CD4-positive, CD25-positive, alpha-beta regulatory T cell (primary cell): Measurements from ENCODE around the gene MYO3B. TPM values are rescaled to one million over a fixed set of nuclear protein-coding genes. Genes with fewer than 3 reads are reported as not detected.

Experiments
- ATAC-seq, 2 donors: fragments of 150-1000 bp; cut with Tn5 transposase; one replicate each; pipeline ENCODE4 v1.10.0; 2021; ENCODE audit warnings: low read depth in 2 of 2, moderate number of reproducible peaks in 2 of 2, moderate library complexity in 1 of 2
- DNase-seq, 3 donors: peaks; one replicate each; pipeline versions ENCODE4 v3.0.0 to v3.0.0-alpha.2; 2012 to 2022; ENCODE audit warnings: mixed read lengths in 1 of 3
- H3K27ac ChIP-seq: one replicate; pipeline ENCODE4 v1.7.0; 2013; ENCODE audit warnings: mild to moderate bottlenecking, low read length; ENCODE audit not compliant: insufficient read depth, poor library complexity, severe bottlenecking
- H3K27me3 ChIP-seq: one replicate; pipeline ENCODE4 v1.7.0; 2013; ENCODE audit warnings: low read length; ENCODE audit not compliant: control insufficient read depth, insufficient read depth
- H3K36me3 ChIP-seq: one replicate; pipeline ENCODE4 v1.7.0; 2013; ENCODE audit warnings: mild to moderate bottlenecking, low read length, moderate library complexity; ENCODE audit not compliant: control insufficient read depth, insufficient read depth
- H3K4me1 ChIP-seq: 2 replicates; pipeline ENCODE4 v1.7.0; 2013; ENCODE audit warnings: mild to moderate bottlenecking, low read length; ENCODE audit not compliant: insufficient read depth, control insufficient read depth, poor library complexity, severe bottlenecking
- H3K4me3 ChIP-seq: one replicate; pipeline ENCODE4 v1.7.0; 2013; ENCODE audit warnings: low read depth, mild to moderate bottlenecking, low read length, moderate library complexity
- H3K9me3 ChIP-seq, 2 experiments: 1 replicate in 1 of 2; 2 replicates in 1 of 2; pipeline ENCODE4 v1.7.0; 2013; ENCODE audit warnings: low read length in 2 of 2, mild to moderate bottlenecking in 1 of 2, moderate library complexity in 1 of 2; ENCODE audit not compliant: control insufficient read depth in 2 of 2
- H3K27ac Mint-ChIP-seq, 3 donors: one replicate each; pipeline ENCODE4 v1.8.0; 2020 to 2022; ENCODE audit warnings: mild to moderate bottlenecking in 3 of 3, mixed read lengths in 3 of 3, moderate library complexity in 2 of 3
- H3K27me3 Mint-ChIP-seq: one replicate; pipeline ENCODE4 v1.8.0; 2022; ENCODE audit warnings: mild to moderate bottlenecking, mixed read lengths
- H3K36me3 Mint-ChIP-seq: one replicate; pipeline ENCODE4 v1.8.0; 2020; ENCODE audit warnings: mixed read lengths
- H3K4me1 Mint-ChIP-seq, 4 donors: one replicate each; pipeline ENCODE4 v1.8.0; 2020 to 2022; ENCODE audit warnings: mixed read lengths in 4 of 4, mild to moderate bottlenecking in 1 of 4
- H3K4me3 Mint-ChIP-seq, 4 donors: one replicate each; pipeline ENCODE4 v1.8.0; 2020 to 2022; ENCODE audit warnings: mild to moderate bottlenecking in 4 of 4, mixed read lengths in 4 of 4, moderate library complexity in 3 of 4
- H3K9me3 Mint-ChIP-seq, 7 donors: one replicate each; pipeline ENCODE4 v1.8.0; 2020 to 2022; ENCODE audit warnings: mixed read lengths in 7 of 7, mild to moderate bottlenecking in 3 of 7, moderate library complexity in 2 of 7
- polyA plus RNA-seq, 4 donors: library from polyadenylated mRNA; unstranded; fragments of 300-500 nt; fragmentation: Illumina TruSeq; gene quantifications; one replicate each; pipeline ENCODE4 v1.2.3, GENCODE V29; 2021
- total RNA-seq: library from RNA; stranded (reverse); gene quantifications from one replicate; pipeline ENCODE4 v1.2.3, GENCODE V29; 2022

MYO3B gene
- total and polyA plus RNA-seq, 5 donors from 2014 or later: not detected

- ATAC-seq: no peak
- H3K27me3 ChIP-seq: peaks cover 21% of the 10 kb centered on the region
- peaks cover 26% of the 10 kb centered on the region for H3K27me3 Mint-ChIP-seq
- peaks cover 0 to 4% (median under 1%) of the 10 kb centered on the region in 4 donors for H3K4me1 Mint-ChIP-seq
- H3K4me1 ChIP-seq: no peaks in the 10 kb centered on the region
- H3K36me3 Mint-ChIP-seq: no peaks in the 10 kb centered on the region
- DNase-seq: no peak
- no peaks in the 10 kb centered on the region for H3K9me3 ChIP-seq
- no peak overlapping the region for H3K4me3 Mint-ChIP-seq
- no peaks in the 10 kb centered on the region for H3K36me3 ChIP-seq
- H3K27ac Mint-ChIP-seq: no peak overlapping the region
- H3K4me3 ChIP-seq: no peak overlapping the region
- peaks cover 0 to 4% (median 0%) of the 10 kb centered on the region in 7 donors for H3K9me3 Mint-ChIP-seq
- H3K27ac ChIP-seq: no peak overlapping the region
Measured at GRCh38 chr2:170375192-170375591, 197.2 kb downstream of the MYO3B start.

DNA sequence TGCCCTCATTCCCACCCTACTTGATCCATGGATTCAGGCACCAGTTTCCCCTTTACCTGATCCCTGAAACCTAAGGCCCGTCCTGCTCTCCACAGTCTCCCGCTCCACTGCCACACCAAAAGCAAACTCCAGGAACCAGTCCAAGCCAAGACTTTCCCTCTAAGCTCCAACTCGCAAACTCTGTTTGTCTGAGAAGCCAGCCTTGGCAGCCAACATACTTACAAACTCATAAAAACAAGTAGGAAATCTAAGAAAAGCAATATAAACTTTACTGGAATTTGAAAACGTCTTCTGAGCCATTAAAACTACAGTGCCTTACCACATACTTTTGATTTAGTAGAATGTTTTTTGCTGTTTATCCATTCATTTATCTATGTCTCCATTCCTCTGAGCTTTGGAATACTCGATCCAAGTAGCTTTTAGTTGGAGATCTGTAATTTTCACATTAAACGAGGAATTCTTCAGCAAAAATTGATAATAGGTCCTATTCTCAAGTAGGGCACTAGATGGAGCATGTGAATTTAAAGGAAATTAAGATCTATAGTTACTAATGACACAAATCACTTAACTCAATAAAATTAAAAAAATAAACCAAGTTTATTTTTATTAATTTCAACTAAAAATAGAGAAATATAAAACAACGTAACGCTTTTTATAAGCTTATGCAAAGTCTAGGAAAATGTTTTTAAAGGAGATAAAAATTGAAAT is 199.7 kb downstream of the MYO3B start:
- no peak for ATAC-seq
- H3K27me3 ChIP-seq: peaks cover 20% of the 10 kb centered on the region
- Mint-ChIP-seq H3K27me3 (peaks cover 14% of the 10 kb centered on the region), H3K27ac (no peak overlapping the region), H3K36me3 (no peaks in the 10 kb centered on the region), H3K4me3 (no peak overlapping the region), H3K9me3 (peaks cover 0 to 3% (median 0%) of the 10 kb centered on the region in 7 donors), H3K4me1 (no peaks in the 10 kb centered on the region)
- H3K36me3 ChIP-seq: no peaks in the 10 kb centered on the region
- H3K9me3 ChIP-seq: no peaks in the 10 kb centered on the region
- DNase-seq: no peak
- H3K4me1 ChIP-seq: no peaks in the 10 kb centered on the region
- H3K4me3 ChIP-seq: no peak overlapping the region
- no peak overlapping the region for H3K27ac ChIP-seq

DNA sequence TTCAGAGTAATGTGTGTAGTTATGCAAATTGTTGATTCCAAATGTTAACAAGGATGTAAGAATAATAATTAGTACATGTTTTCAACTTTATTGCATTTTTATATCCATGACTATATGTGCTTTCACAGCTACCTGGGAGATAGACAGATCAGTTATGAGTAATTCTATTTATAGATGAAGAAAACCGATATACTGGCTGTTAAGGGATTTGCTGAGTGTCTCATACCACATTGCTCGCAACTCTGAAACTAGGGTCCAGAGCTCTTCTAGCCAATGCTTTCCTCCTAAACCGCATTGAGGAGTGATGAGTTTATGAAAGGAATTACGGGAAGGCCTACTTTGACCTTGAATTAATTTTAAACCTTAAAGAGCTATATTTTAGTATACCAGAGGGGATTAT is 202.3 kb downstream of the MYO3B start:
- Mint-ChIP-seq H3K27me3 (peaks cover 11% of the 10 kb centered on the region), H3K4me1 (no peaks in the 10 kb centered on the region)
- no peaks in the 10 kb centered on the region for H3K4me1 ChIP-seq

DNA sequence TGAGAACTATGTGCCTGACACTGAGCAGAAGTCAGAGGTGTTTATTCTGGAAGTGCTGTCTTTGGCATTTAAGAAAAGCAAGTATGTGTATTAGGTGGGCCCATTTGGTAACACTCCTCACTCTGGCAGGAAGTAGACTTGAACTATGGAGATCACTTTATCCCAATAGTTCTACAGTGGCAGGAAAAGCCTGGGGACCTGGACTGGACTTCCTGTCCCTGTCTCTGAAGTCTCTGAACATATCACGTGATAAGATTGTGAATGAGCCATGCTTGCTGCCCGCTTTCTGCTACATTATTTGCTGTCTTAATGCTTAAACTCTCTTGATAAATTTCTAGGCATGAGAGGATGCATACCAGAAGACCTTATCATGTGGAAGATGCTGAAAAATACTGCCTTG is 203.7 kb downstream of the MYO3B start:
- no peak for ATAC-seq
- Mint-ChIP-seq H3K27ac (no peak overlapping the region), H3K9me3 (no peaks in the 10 kb centered on the region), H3K4me3 (no peak overlapping the region), H3K4me1 (no peaks in the 10 kb centered on the region), H3K36me3 (no peaks in the 10 kb centered on the region), H3K27me3 (peaks cover 12% of the 10 kb centered on the region)
- H3K9me3 ChIP-seq: no peaks in the 10 kb centered on the region
- H3K27ac ChIP-seq: no peak overlapping the region
- no peaks in the 10 kb centered on the region for H3K4me1 ChIP-seq
- no peak overlapping the region for H3K4me3 ChIP-seq
- DNase-seq: no peak
- H3K27me3 ChIP-seq: peaks cover 8% of the 10 kb centered on the region
- no peaks in the 10 kb centered on the region for H3K36me3 ChIP-seq

More for the DNA sequence above, 202.3 kb downstream of the MYO3B start:
- H3K4me3 ChIP-seq: no peak overlapping the region
- no peaks in the 10 kb centered on the region for H3K36me3 ChIP-seq
- Mint-ChIP-seq H3K27ac (no peak overlapping the region), H3K4me3 (no peak overlapping the region), H3K36me3 (no peaks in the 10 kb centered on the region), H3K9me3 (no peaks in the 10 kb centered on the region)
- no peak for ATAC-seq
- H3K9me3 ChIP-seq: no peaks in the 10 kb centered on the region
- peaks cover 10% of the 10 kb centered on the region for H3K27me3 ChIP-seq
- no peak overlapping the region for H3K27ac ChIP-seq
- no peak for DNase-seq

- Histone ChIP-seq H3K27ac (no peak overlapping the region), H3K9me3 (no peaks in the 10 kb centered on the region), H3K4me3 (no peak overlapping the region), H3K4me1 (no peaks in the 10 kb centered on the region), H3K27me3 (peaks cover 3% of the 10 kb centered on the region), H3K36me3 (no peaks in the 10 kb centered on the region)
- Mint-ChIP-seq H3K4me3 (no peak overlapping the region), H3K27me3 (peaks cover 21% of the 10 kb centered on the region), H3K27ac (no peak overlapping the region), H3K9me3 (no peaks in the 10 kb centered on the region), H3K36me3 (no peaks in the 10 kb centered on the region), H3K4me1 (no peaks in the 10 kb centered on the region)
- no peak for ATAC-seq
- DNase-seq: no peak
Measured at GRCh38 chr2:170386554-170386953, 208.6 kb downstream of the MYO3B start.

DNA sequence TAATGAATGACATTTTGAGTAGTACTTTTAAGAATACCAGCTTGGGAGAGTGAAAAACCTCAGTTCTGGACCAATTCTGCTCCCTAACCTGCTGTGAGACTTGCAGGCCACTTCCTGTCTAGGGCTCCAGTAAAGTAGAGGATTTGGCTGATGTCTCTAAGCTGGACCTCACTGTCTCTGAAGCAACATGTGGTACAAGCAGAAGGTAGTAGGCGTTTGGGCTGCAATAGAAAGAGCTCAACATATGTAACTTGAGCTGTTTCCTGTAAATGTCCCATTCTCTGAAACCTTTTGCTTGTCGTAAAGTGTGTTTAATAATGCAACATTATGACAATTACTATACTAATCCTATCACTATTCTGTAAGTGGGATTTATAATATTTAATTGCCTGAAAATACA is 213.1 kb downstream of the MYO3B start:
- DNase-seq: no peak
- no peak overlapping the region for H3K4me3 ChIP-seq
- H3K9me3 Mint-ChIP-seq: no peaks in the 10 kb centered on the region
- no peak overlapping the region for H3K27ac Mint-ChIP-seq
- H3K9me3 ChIP-seq: no peaks in the 10 kb centered on the region
- H3K4me1 ChIP-seq: no peaks in the 10 kb centered on the region
- no peaks in the 10 kb centered on the region for H3K36me3 ChIP-seq
- H3K36me3 Mint-ChIP-seq: no peaks in the 10 kb centered on the region
- H3K27me3 Mint-ChIP-seq: peaks cover 35% of the 10 kb centered on the region
- H3K4me1 Mint-ChIP-seq: no peaks in the 10 kb centered on the region
- H3K27me3 ChIP-seq: peaks cover 13% of the 10 kb centered on the region
- H3K27ac ChIP-seq: no peak overlapping the region
- H3K4me3 Mint-ChIP-seq: no peak overlapping the region
- ATAC-seq: no peak

DNA sequence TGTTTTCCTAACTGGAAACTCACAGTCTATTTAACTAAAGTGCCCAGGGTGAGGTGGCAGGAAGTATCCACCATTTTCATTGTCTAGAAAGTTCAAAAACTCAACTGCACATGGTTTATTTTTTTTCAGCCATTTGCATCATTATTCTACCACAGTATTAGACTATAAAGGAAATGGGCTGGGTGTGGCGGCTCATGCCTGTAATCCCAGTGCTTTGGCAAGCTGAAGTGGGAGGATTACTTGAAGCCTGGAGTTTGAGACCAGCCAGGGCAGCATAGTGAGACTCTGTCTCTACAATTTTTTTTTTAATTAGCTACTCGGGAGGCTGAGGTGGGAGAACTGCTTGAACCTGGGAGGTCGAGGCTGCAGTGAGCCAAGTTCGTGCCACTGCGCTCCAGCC is 213.8 kb downstream of the MYO3B start:
- Mint-ChIP-seq H3K36me3 (no peaks in the 10 kb centered on the region), H3K9me3 (no peaks in the 10 kb centered on the region)
- DNase-seq: no peak

DNA sequence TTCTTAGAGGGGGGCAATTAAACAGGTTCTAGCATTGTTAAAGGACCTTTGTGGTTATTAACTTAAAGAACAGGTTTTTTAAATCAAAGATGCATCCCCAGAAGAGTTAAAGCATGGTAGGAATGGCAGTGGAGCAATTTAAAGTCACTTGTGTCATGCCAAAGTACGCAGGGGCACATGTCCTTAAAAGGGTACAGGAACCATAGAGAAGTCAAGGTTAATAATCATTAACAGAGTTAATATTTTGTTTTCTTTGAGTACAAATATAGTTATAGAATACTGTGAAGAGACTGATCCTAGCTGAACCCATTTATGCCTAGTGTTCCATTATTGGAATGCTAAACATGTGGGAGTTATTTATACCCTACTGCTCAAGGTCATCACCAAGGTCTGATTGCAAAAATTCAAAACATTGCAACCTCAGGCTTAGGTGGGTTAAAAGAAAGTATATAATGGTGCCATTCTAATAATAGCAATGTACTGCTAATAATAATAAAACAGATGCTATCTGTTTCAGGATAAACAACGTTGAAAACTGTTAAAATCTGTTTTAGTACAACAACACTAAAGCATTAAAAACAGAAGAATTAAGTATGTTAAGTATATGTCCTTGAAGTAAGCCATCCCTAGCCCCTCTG is 216.0 kb downstream of the MYO3B start:
- H3K4me3 ChIP-seq: no peak overlapping the region
- Mint-ChIP-seq H3K4me1 (no peaks in the 10 kb centered on the region), H3K27ac (no peak overlapping the region), H3K4me3 (no peak overlapping the region), H3K36me3 (no peaks in the 10 kb centered on the region), H3K9me3 (no peaks in the 10 kb centered on the region), H3K27me3 (peaks cover 28% of the 10 kb centered on the region)
- no peaks in the 10 kb centered on the region for H3K9me3 ChIP-seq
- no peak for ATAC-seq
- H3K27ac ChIP-seq: no peak overlapping the region
- H3K4me1 ChIP-seq: no peaks in the 10 kb centered on the region
- DNase-seq: no peak
- H3K36me3 ChIP-seq: no peaks in the 10 kb centered on the region
- peaks cover 12% of the 10 kb centered on the region for H3K27me3 ChIP-seq

More for the DNA sequence above, 213.8 kb downstream of the MYO3B start:
- Mint-ChIP-seq H3K27me3 (peaks cover 34% of the 10 kb centered on the region), H3K4me1 (no peaks in the 10 kb centered on the region), H3K27ac (no peak overlapping the region), H3K4me3 (no peak overlapping the region)
- H3K36me3 ChIP-seq: no peaks in the 10 kb centered on the region
- H3K9me3 ChIP-seq: no peaks in the 10 kb centered on the region
- no peaks in the 10 kb centered on the region for H3K4me1 ChIP-seq
- no peak overlapping the region for H3K4me3 ChIP-seq
- peaks cover 16% of the 10 kb centered on the region for H3K27me3 ChIP-seq
- ATAC-seq: no peak
- no peak overlapping the region for H3K27ac ChIP-seq
